Measurements from ENCODE around the gene VSTM2B. TPM values are rescaled to one million over a fixed set of nuclear protein-coding genes. Genes with fewer than 3 reads are reported as not detected.

VSTM2B gene
- polyA plus RNA-seq, 1 of the 3 experiments (the other 2 are of a cell fraction): not detected

- CTCF ChIA-PET: interaction anchor here (1.0 to 6.8 kb wide), 9 partner anchors 8 to 262 kb away, joined by 3 to 137 read pairs (median 10); partner anchors contain the start of gene C19orf12
- peaks cover 3% of the 10 kb centered on the region for H3K79me2 ChIP-seq (ENCODE audit: insufficient read depth)
- POLR2A ChIA-PET: no interaction called here
- peaks cover 0 to 1% of the 10 kb centered on the region in 2 experiments; a peak in 1 of 4 replicates for H3K4me1 ChIP-seq (ENCODE audit: control insufficient read depth in 1 of 2, insufficient read depth in 2 of 2, low read depth in 1 of 2, low read length in 1 of 2)
- H2AFZ ChIP-seq (ENCODE audit: low read depth): no peak overlapping the region
- H3K27me3 ChIP-seq (ENCODE audit: insufficient read depth): no peaks in the 10 kb centered on the region
- TF ChIP-seq JUND (IDR thresholded peaks at IDR 0.05) (no peak), RCOR1 (IDR thresholded peaks at IDR 0.05; ENCODE audit: low read length) (no peak), GABPA (IDR thresholded peaks at IDR 0.05; ENCODE audit: low read depth) (no peak), PBX3 (IDR thresholded peaks at IDR 0.05) (no peak), RFX5 (IDR thresholded peaks at IDR 0.05; ENCODE audit: low read length) (no peak), RXRA (IDR thresholded peaks at IDR 0.05; ENCODE audit: borderline replicate concordance, low read depth) (no peak), CTCF (IDR thresholded peaks at IDR 0.05) (no peak), USF1 (IDR thresholded peaks at IDR 0.05; ENCODE audit: borderline replicate concordance, low read depth) (no peak), NRF1 (IDR thresholded peaks at IDR 0.05; ENCODE audit: low read depth, low read length) (no peak), EZH2phosphoT487 (IDR thresholded peaks at IDR 0.05; ENCODE audit: borderline replicate concordance, low read depth) (no peak), MEF2A (IDR thresholded peaks at IDR 0.05; ENCODE audit: borderline replicate concordance, low read depth) (no peak), GATA2 (CRISPR knock-in tag; IDR thresholded peaks at IDR 0.05) (no peak), ZBTB33 (IDR thresholded peaks at IDR 0.05; ENCODE audit: borderline replicate concordance, low read depth) (no peak), NFIC (IDR thresholded peaks at IDR 0.05; ENCODE audit: borderline replicate concordance) (no peak), REST (IDR thresholded peaks at IDR 0.05; ENCODE audit: low read depth, low read length) (no peak), TAF1 (IDR thresholded peaks at IDR 0.05; ENCODE audit: borderline replicate concordance, low read depth, low read length) (no peak), USF2 (IDR thresholded peaks at IDR 0.05; ENCODE audit: borderline replicate concordance, low read depth, low read length) (no peak), MAX (IDR thresholded peaks at IDR 0.05; ENCODE audit: low read depth) (no peak), TEAD4 (IDR thresholded peaks at IDR 0.05; ENCODE audit: borderline replicate concordance, insufficient read depth) (no peak), ELF1 (IDR thresholded peaks at IDR 0.05) (no peak)
- H3K27ac ChIP-seq (ENCODE audit: low read depth in 2 of 2, low read length in 1 of 2): no peak overlapping the region
- H3K9me3 ChIP-seq: no peaks in the 10 kb centered on the region
- H3K36me3 ChIP-seq (replicated peaks in 1 of 2; ENCODE audit: control insufficient read depth in 1 of 2, insufficient read depth in 2 of 2, low read length in 1 of 2): peaks cover 20 to 67% of the 10 kb centered on the region in 2 experiments
- DNase-seq: no peak
- no peak overlapping the region for H3K4me2 ChIP-seq
- no peaks in the 10 kb centered on the region for H3K9me2 ChIP-seq
- no peak overlapping the region for H3K9ac ChIP-seq
- no peak overlapping the region for H3K4me3 ChIP-seq (ENCODE audit: low read depth in 2 of 2, low read length in 1 of 2)
- no peaks in the 10 kb centered on the region for H3F3A ChIP-seq (replicated peaks; ENCODE audit: insufficient read depth)
- WGBS (ENCODE audit: low lambda C conversion rate): 91% methylated on average over 8 of the region's 9 CpGs
- H4K20me1 ChIP-seq (ENCODE audit: insufficient read depth): no peaks in the 10 kb centered on the region
Observed at GRCh38 chr19:29612121-29612520, 86.3 kb downstream of the VSTM2B start.
